Muscle of arm (tissue), 12 donors: Measurements from ENCODE around the gene PLA2G5. TPM values are rescaled to one million over a fixed set of nuclear protein-coding genes. Genes with fewer than 3 reads are reported as not detected.

Experiments
- DNase-seq: peaks from one replicate; pipeline ENCODE4 v3.0.0-alpha.2; 2013
- polyA plus RNA-seq, 12 donors: library from polyadenylated mRNA; unstranded; fragments of 120-200 nt; gene quantifications; one replicate each; pipeline ENCODE4 v1.2.1, GENCODE V29; 2013; ENCODE audit not compliant: insufficient read length in 12 of 12

Gene PLA2G5
- polyA plus RNA-seq, 12 donors: 0.21 to 0.94 (median 0.34) TPM; not detected in 5

- DNase-seq: no peak
Observed at GRCh38 chr1:20089328-20090077, 19.5 kb downstream of the PLA2G5 start.

GRCh38 chr1:20090119-20090518 lies 20.1 kb downstream of the PLA2G5 start:
- no peak for DNase-seq

GRCh38 chr1:20090641-20091040 lies 20.6 kb downstream of the PLA2G5 start:
- DNase-seq: no peak

- DNase-seq: no peak
Observed at GRCh38 chr1:20093303-20093702, 23.3 kb downstream of the PLA2G5 start.

- no peak for DNase-seq
Observed at GRCh38 chr1:20093940-20094391, 24.0 kb downstream of the PLA2G5 start.

GRCh38 chr1:20095564-20096434 lies 25.8 kb downstream of the PLA2G5 start:
- DNase-seq: no peak

GRCh38 chr1:20096840-20097447 lies 26.9 kb downstream of the PLA2G5 start:
- DNase-seq: no peak

- no peak for DNase-seq
Observed at GRCh38 chr1:20099533-20099932, 29.5 kb downstream of the PLA2G5 start.

GRCh38 chr1:20100632-20101355 lies 30.8 kb downstream of the PLA2G5 start:
- peak; percentile 15 for DNase-seq

GRCh38 chr1:20102875-20103274 lies 32.9 kb downstream of the PLA2G5 start:
- no peak for DNase-seq

- DNase-seq: no peak
Observed at GRCh38 chr1:20105856-20106255, 35.9 kb downstream of the PLA2G5 start.

GRCh38 chr1:20107351-20107750 lies 37.4 kb downstream of the PLA2G5 start:
- DNase-seq: no peak

GRCh38 chr1:20107796-20108195 lies 37.8 kb downstream of the PLA2G5 start:
- DNase-seq: no peak

- DNase-seq: no peak
Observed at GRCh38 chr1:20108366-20109123, 38.6 kb downstream of the PLA2G5 start.

- DNase-seq: no peak
Observed at GRCh38 chr1:20109223-20109856, 39.3 kb downstream of the PLA2G5 start.

GRCh38 chr1:20110679-20111078 lies 40.7 kb downstream of the PLA2G5 start:
- no peak for DNase-seq

- no peak for DNase-seq
Observed at GRCh38 chr1:20111452-20111851, 41.5 kb downstream of the PLA2G5 start.

GRCh38 chr1:20112279-20113000 lies 42.4 kb downstream of the PLA2G5 start:
- DNase-seq: no peak

- no peak for DNase-seq
Observed at GRCh38 chr1:20114021-20114648, 44.1 kb downstream of the PLA2G5 start.
